Fibroblast of the aortic adventitia (primary cell): ENCODE measurements around the gene C8G. TPM values are rescaled to one million over a fixed set of nuclear protein-coding genes. Genes with fewer than 3 reads are reported as not detected.

Source experiments
- DNase-seq: peaks from one replicate; pipeline ENCODE4 v3.0.0-alpha.2; 2010; ENCODE audit warnings: low read depth
- H3K4me3 ChIP-seq: 2 replicates; pipeline ENCODE4 v1.5.1; 2011; ENCODE audit warnings: low read depth, mild to moderate bottlenecking, control low read depth, low read length, moderate library complexity
- CTCF ChIP-seq: IDR thresholded peaks from 2 replicates; pipeline ENCODE4 v1.5.1; 2011; ENCODE audit warnings: mild to moderate bottlenecking, low read length, control low read depth, inconsistent platforms; ENCODE audit not compliant: insufficient read depth
- total RNA-seq: library from RNA; depleted of rRNA; stranded (reverse); fragments of >200 nt; gene quantifications from 2 replicates; pipeline ENCODE4 v1.2.3, GENCODE V29; 2012; ENCODE audit warnings: low replicate concordance

Gene C8G
- 0.36 TPM in 1 of 2 replicates, not detected in the other for total RNA-seq

DNA sequence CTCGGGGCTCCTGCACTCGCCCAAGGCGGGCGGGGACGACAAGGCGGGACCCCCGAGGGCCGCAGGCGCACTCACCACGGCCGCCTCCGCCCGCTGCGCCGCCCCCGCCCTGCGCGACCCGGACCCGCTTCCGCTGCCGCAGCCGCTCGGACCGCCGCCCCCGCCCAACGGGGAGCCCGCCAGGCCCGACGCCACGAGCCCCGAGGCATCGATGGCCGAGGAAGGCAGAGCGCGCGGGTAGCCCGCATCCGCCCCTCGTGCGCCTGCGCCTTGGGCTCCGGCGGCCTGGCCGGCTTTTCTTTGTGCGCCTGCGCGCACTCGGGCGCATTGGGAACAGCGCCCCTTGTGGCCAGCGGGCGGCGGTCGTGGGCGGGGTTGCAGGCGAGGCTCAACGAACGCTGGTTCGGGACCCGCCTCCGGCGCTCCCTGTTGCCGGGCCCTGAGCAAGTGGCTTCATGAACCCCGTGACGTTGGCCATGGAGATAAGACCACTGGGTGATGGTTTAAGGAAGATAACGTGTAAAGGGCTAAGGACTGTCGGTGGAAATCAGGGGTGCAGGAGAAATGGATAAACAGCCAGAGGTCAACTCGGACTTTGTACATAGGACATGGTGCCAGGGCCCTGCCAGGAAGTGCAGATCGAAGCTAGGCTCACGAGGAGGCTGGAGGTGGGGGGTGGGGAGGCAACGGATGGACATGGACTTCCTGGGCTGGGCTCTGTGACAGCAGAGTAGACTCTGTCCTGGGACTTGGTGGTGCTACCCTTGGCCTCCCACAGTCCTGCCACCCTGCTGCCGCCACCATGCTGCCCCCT lies at the start of gene C8G, which contains the start of gene FBXW5:
Gene C8G (plus strand): TSS at position 725 of the 814 bp plus-strand sequence. CDS start 78 bp downstream, at position 803.
Gene FBXW5 (minus strand): TSS at position 220 of the 814 bp plus-strand sequence. CDS start 655 bp downstream, outside the sequence.
- peak; percentile 85 for TF ChIP-seq CTCF
- peak within 1 kb of the TSS; percentile 83 for H3K4me3 ChIP-seq

GRCh38 chr9:136896027-136896426 lies 49.0 kb upstream of the C8G start:
- TF ChIP-seq CTCF, result no peak
- no peak for DNase-seq

More for the DNA sequence above, at the start of gene C8G, which contains the start of gene FBXW5:
- DNase-seq, result peak; percentile 89

DNA sequence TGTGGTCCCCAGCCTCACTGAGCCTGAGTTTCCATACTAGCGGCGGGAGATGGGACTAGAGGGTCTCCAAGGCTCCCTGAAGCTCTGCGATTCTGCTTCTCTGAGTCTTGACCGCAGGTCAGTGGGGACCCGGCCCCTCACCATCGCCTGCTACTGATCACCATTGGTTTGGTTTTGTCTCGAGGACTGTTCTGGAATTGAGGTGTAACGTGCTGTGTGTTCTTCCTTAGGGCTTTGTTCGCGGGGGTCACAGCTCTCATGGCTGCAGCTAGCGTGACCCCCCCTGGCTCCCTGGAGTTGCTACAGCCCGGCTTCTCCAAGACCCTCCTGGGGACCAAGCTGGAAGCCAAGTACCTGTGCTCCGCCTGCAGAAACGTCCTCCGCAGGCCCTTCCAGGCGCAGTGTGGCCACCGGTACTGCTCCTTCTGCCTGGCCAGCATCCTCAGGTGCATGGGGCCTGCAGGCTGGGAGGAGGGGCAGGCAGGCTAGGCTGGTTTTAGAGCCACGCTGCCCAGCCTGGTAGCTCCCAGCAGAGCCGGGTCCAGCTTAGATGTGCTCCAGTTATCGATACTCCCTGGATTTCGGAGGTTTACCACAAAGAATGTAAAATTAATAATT lies 46.5 kb upstream of the C8G start:
- TF ChIP-seq CTCF, result no peak
- no peak overlapping the region for H3K4me3 ChIP-seq
- DNase-seq, result no peak

More at GRCh38 chr9:136896027-136896426, 49.0 kb upstream of the C8G start:
- no peak overlapping the region for H3K4me3 ChIP-seq

GRCh38 chr9:136899196-136899595 lies 45.8 kb upstream of the C8G start:
- no peak overlapping the region for H3K4me3 ChIP-seq
- TF ChIP-seq CTCF, result no peak
- no peak for DNase-seq

DNA sequence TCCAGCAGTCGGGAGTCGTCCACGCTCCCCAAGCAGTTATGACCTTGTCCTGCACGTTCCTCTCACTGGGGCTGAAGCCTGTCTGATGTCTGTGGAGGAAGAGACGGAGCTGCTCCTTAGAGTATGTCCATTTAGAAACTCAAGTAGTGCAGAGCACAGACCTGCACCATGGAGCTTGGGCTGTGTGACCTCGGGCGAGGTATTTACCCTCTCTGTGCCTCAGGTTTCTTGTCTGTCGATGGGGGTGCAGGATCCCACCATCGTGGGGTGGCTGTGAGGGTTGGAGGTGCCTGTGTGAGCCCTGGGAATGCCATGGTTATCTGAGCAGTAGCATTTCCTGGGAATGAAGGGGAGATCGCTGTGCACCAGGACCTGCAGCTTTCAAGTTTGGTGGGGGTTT lies 44.5 kb upstream of the C8G start:
- no peak overlapping the region for H3K4me3 ChIP-seq
- no peak for TF ChIP-seq CTCF
- no peak for DNase-seq

DNA sequence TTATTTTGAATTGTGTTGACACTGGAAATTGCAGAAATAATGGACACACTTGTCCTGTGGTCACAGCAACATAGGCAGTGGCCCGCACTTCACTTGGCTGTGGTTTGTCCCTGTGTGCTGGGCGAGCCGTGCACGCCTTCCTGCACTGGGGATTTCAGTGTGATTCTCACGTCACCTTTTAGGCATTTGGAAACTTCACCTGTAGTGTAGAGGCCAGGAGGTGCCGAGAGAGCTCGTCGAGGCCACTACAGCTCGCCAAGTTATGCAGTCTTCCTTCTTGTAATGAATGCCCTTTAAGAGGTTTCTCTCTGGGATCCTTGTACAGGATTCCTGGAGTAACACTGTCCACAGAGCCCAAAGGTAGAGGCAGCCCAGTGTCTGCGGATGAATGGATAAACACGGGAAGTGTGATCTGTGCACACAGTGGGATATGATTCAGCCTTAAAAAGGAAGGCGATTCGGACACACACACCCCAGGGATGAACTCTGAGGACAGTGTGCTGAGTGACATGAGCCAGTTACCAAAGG lies 44.0 kb upstream of the C8G start:
- no peak overlapping the region for H3K4me3 ChIP-seq
- no peak for DNase-seq
- TF ChIP-seq CTCF, result no peak
